ENCODE measurements around the gene KCNK5.

The KCNK5 gene

GRCh38 chr6:39169448-39170344 is 59.6 kb downstream of the KCNK5 start:
- Histone ChIP-seq H3K27ac (ENCODE audit: low read length) (no peak overlapping the region), H3K9ac (ENCODE audit: low read depth, low read length) (no peak overlapping the region), H3K27me3 (ENCODE audit: insufficient read depth, low read length, poor library complexity) (no peaks in the 10 kb centered on the region), H4K20me1 (ENCODE audit: insufficient read depth, low read length) (0 out of 2 replicates have a peak, but pooled peaks cover 3% of the 10 kb centered on the region), H3K4me3 (ENCODE audit: low read depth in 1 of 2, low read length in 2 of 2) (no peak overlapping the region), H3K4me1 (ENCODE audit: insufficient read depth, low read length) (no peaks in the 10 kb centered on the region), H3K9me3 (ENCODE audit: insufficient read depth, low read length, severe bottlenecking) (peaks cover 7% of the 10 kb centered on the region), H2AFZ (ENCODE audit: low read depth, low read length) (no peak overlapping the region), H3K36me3 (ENCODE audit: insufficient read depth, low read length) (no peaks in the 10 kb centered on the region), H3K79me2 (ENCODE audit: insufficient read depth, low read length) (no peaks in the 10 kb centered on the region), H3K4me2 (ENCODE audit: insufficient read depth, low read length) (no peak overlapping the region)
- ATAC-seq (ENCODE audit: insufficient read depth, low read depth) (no peak), DNase-seq (no peak)
- TF ChIP-seq, protein P1, sequence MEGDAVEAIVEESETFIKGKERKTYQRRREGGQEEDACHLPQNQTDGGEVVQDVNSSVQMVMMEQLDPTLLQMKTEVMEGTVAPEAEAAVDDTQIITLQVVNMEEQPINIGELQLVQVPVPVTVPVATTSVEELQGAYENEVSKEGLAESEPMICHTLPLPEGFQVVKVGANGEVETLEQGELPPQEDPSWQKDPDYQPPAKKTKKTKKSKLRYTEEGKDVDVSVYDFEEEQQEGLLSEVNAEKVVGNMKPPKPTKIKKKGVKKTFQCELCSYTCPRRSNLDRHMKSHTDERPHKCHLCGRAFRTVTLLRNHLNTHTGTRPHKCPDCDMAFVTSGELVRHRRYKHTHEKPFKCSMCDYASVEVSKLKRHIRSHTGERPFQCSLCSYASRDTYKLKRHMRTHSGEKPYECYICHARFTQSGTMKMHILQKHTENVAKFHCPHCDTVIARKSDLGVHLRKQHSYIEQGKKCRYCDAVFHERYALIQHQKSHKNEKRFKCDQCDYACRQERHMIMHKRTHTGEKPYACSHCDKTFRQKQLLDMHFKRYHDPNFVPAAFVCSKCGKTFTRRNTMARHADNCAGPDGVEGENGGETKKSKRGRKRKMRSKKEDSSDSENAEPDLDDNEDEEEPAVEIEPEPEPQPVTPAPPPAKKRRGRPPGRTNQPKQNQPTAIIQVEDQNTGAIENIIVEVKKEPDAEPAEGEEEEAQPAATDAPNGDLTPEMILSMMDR (IDR thresholded peaks at IDR 0.05; ENCODE audit: borderline replicate concordance, extremely low read depth, low read length, poor library complexity, severe bottlenecking) = no peak
- no peak for TF ChIP-seq EZH2 (IDR thresholded peaks at IDR 0.05; ENCODE audit: borderline replicate concordance, low read depth, low read length, severe bottlenecking)

DNA sequence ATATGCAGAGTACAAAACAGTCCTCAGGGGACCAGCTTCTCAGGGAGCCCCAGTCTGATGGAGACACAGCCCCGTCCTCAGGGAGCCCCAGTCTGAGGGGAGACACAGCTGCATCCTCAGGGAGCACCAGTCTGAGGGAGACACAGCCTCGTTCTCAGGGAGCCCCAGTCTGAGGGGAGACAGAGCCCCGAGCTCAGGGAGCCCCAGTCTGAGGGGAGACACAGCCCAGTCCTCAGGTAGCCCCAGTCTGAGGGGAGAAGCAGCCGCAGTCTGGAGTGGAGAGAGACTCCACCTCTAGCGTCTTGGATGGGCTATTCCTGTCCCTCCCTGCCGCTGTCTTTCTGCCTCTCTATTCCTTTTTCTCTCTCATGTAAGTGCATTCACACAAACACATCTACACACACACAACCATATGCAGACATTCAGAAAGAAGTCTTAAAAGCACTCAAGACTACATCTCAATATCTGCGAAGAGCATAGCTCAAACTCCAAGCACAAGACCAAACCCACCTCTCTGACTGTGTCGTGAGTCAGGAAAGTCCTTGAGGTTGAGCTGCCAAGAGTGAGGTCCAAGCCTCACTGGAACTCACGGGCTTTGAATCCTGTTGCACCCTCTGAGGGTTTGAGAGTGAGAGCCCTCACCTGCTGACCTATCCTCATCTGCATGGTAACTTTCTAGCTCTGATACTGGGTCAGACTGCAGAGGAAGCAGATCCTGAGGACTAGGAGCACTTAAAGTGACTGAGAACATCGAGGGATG is 61.2 kb downstream of the KCNK5 start:
- ATAC-seq (ENCODE audit: insufficient read depth, low read depth) (no peak), DNase-seq (no peak)
- no peak overlapping the region for H2AFZ ChIP-seq (ENCODE audit: low read depth, low read length)
- no peak overlapping the region for H3K4me2 ChIP-seq (ENCODE audit: insufficient read depth, low read length)
- TF ChIP-seq, protein P1 (IDR thresholded peaks at IDR 0.05; ENCODE audit: borderline replicate concordance, extremely low read depth, low read length, poor library complexity, severe bottlenecking) = no peak
- TF ChIP-seq EZH2 (IDR thresholded peaks at IDR 0.05; ENCODE audit: borderline replicate concordance, low read depth, low read length, severe bottlenecking) = no peak
- H3K36me3 ChIP-seq (ENCODE audit: insufficient read depth, low read length) = no peaks in the 10 kb centered on the region
- no peak overlapping the region for H3K27ac ChIP-seq (ENCODE audit: low read length)
- no peak overlapping the region for H3K4me3 ChIP-seq (ENCODE audit: low read depth in 1 of 2, low read length in 2 of 2)
- H4K20me1 ChIP-seq (ENCODE audit: insufficient read depth, low read length) = 0 out of 2 replicates have a peak, but pooled peaks cover 3% of the 10 kb centered on the region
- no peaks in the 10 kb centered on the region for H3K79me2 ChIP-seq (ENCODE audit: insufficient read depth, low read length)
- no peak overlapping the region for H3K9ac ChIP-seq (ENCODE audit: low read depth, low read length)
- no peaks in the 10 kb centered on the region for H3K4me1 ChIP-seq (ENCODE audit: insufficient read depth, low read length)
- H3K9me3 ChIP-seq (ENCODE audit: insufficient read depth, low read length, severe bottlenecking) = peaks cover 7% of the 10 kb centered on the region
- H3K27me3 ChIP-seq (ENCODE audit: insufficient read depth, low read length, poor library complexity) = no peaks in the 10 kb centered on the region

GRCh38 chr6:39167321-39167720 is 62.0 kb downstream of the KCNK5 start:
- H3K27ac ChIP-seq (ENCODE audit: low read length) = no peak overlapping the region
- TF ChIP-seq, protein P1 (IDR thresholded peaks at IDR 0.05; ENCODE audit: borderline replicate concordance, extremely low read depth, low read length, poor library complexity, severe bottlenecking) = no peak
- no peak for TF ChIP-seq EZH2 (IDR thresholded peaks at IDR 0.05; ENCODE audit: borderline replicate concordance, low read depth, low read length, severe bottlenecking)
- H3K4me1 ChIP-seq (ENCODE audit: insufficient read depth, low read length) = no peaks in the 10 kb centered on the region
- DNase-seq (no peak), ATAC-seq (ENCODE audit: insufficient read depth, low read depth) (no peak)
- H3K4me3 ChIP-seq (ENCODE audit: low read depth in 1 of 2, low read length in 2 of 2) = no peak overlapping the region
- H3K27me3 ChIP-seq (ENCODE audit: insufficient read depth, low read length, poor library complexity) = no peaks in the 10 kb centered on the region
- H4K20me1 ChIP-seq (ENCODE audit: insufficient read depth, low read length) = 0 out of 2 replicates have a peak, but pooled peaks cover 3% of the 10 kb centered on the region
- H3K79me2 ChIP-seq (ENCODE audit: insufficient read depth, low read length) = no peaks in the 10 kb centered on the region
- H2AFZ ChIP-seq (ENCODE audit: low read depth, low read length) = no peak overlapping the region
- no peak overlapping the region for H3K4me2 ChIP-seq (ENCODE audit: insufficient read depth, low read length)
- no peaks in the 10 kb centered on the region for H3K36me3 ChIP-seq (ENCODE audit: insufficient read depth, low read length)
- no peak overlapping the region for H3K9ac ChIP-seq (ENCODE audit: low read depth, low read length)
- peaks cover 7% of the 10 kb centered on the region for H3K9me3 ChIP-seq (ENCODE audit: insufficient read depth, low read length, severe bottlenecking)
